ENCODE results near the gene ANAPC16. TPM values are rescaled to one million over a fixed set of nuclear protein-coding genes. Genes with fewer than 3 reads are reported as not detected.
"Not testable (repeated sequence)": the region's sequence is repeated elsewhere in the genome, so short reads cannot be mapped to it uniquely, and the experiment has no call there.

Gene ANAPC16
- total RNA-seq, 1 donor from 2014 or later: 239 TPM

DNA sequence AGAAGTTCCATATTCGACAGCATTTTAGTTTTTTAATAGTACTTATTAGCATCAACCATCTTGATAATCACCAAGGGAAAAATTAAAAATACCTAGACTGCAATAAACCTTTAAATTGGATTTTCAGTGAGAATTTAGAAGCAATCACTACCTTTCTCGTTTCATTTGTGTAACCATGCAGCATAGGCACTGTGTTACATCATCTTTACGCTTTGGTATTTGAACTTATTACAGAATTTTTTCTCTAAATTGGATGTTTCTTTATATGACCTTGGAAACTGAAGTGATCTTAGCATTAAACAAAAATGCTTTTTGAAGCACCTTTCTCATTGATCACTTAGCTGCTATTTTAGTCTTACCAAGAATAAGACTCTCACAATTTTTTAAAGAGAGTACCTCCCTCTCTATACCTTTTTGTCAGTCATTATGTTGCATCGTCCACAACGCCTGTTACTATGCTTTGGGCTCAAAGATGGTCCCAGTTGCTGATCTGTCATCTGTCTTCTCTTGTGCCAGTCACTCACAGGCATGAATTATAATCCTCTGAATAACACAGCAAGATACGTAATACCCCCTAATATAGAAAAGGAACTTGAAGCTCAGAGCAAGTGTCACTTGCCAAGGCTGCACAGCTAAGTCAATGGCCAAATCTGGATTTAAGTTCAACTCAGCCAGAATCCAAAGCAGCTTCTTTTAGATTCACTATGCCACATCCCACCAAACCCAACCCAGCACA, 19.9 kb downstream of the ANAPC16 start:
- intact Hi-C loops (cut with DNase I): no loop called here

DNA sequence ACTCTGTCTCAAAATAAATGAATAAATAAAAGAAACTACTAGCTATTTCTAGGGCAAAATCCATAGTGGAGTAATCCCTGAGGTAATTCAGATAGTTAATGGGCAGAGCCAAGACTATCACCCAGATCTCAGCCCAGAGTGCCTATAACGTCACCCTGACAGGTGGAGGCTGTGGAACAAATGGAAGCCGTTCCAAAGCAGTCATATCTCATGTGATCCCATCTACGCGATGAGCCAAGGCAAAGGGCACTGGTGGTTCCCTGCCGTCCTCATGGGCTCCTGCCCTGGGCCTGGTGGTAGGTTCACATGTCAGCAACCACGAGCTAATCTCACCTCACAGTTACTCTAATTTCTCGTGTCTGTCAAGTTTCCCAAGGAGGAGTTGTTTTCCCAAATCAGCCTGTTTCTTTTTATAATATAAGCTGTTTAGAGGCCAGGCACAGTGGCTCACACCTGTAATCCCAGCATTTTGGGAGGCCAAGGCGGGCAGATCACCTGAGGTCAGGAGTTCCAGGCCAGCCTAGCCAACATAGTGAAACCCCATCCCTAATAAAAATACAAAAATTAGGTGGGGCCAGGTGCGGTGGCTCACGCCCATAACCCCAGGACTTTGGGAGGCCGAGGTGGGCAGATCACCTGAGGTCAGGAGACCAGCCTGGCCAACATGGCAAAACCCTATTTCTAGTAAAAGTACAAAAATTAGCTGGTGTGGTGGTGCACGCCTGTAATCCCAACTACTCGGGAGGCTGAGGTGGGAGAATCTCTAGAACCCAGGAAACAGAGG, 22.8 kb downstream of the ANAPC16 start:
- DNase-seq (ENCODE audit: missing footprints) (no peak), ATAC-seq (no peak)
- intact Hi-C loops (cut with DNase I): no loop called here

More for the DNA sequence above, 19.9 kb downstream of the ANAPC16 start:
- ATAC-seq (peak; percentile 58), DNase-seq (ENCODE audit: missing footprints) (no peak)

DNA sequence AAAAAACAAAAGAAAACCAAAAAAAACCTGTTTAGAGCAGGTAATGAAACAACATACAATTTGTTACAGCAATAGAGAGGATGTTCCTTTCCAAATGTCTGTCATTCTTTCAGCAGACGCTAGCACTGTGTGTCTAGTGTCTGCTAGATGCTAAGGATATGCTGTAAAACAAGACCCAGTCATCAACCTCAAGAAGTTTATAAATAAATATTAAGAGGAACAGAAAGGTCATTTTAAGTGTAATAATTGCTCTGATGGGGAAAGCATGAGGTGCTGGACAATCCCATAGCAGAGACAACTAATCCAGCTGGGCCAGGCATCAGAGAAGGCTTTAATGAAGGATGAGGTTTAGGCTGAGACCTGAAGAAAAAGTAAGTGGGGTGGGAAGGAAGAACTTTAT, 23.6 kb downstream of the ANAPC16 start:
- intact Hi-C loops (cut with DNase I): no loop called here
- no peak for ATAC-seq

DNA sequence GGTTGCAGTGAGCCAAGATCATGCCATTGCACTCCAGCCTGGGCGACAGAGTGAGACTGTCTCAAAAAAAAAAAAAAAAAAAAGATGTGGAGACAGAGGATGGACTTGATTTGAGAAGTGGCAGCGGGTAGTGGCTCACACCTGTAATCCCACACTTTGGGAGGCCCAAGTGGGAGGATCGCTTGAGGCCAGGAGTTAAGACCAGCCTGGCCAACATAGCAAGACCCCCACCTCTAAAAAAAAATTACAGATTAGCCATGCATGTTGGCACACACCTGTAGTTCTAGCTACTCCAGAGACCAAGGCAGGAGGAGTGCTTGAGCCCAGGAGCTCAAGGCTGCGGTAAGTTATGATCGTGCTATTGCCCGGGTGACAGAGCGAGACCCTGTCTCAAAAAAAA, 24.6 kb downstream of the ANAPC16 start:
- intact Hi-C loops (cut with DNase I): loop anchor here (10.0 kb wide), 1 partner anchor 276 kb away; the partner anchor contains the start of gene CHST3
- ATAC-seq (no peak), DNase-seq (ENCODE audit: missing footprints) (no peak)

More for the DNA sequence above, 23.6 kb downstream of the ANAPC16 start:
- no peak for DNase-seq (ENCODE audit: missing footprints)

DNA sequence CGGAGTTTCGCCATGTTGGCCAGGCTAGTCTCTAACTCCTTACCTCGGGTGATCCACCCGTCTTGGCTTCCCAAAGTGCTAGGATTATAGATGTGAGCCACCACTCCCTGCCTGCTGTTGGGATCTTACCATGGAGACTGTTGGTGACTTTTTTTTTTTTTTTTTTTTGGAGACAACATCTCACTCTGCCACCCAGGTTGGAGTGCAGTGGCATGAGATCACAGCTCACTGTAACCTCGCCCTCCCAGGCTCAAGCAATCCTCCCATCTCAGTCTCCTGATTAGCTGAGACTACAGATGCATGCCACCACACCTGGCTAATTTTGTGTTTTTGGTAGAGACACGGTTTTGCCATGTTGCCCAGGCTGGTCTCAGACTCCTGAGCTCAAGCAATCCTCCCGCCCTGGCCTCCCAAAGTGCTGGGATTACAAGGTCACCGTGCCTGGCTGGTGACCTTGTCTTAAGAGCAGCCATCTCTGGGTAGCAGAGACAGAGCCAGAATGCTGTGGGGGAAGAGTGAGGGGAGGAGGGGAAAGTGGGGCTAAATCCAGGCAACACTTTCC, 26.0 kb downstream of the ANAPC16 start:
- ATAC-seq: no peak
- intact Hi-C loops (cut with DNase I): loop anchor here (10.0 kb wide), 1 partner anchor 277 kb away; the partner anchor contains the start of gene CHST3

DNA sequence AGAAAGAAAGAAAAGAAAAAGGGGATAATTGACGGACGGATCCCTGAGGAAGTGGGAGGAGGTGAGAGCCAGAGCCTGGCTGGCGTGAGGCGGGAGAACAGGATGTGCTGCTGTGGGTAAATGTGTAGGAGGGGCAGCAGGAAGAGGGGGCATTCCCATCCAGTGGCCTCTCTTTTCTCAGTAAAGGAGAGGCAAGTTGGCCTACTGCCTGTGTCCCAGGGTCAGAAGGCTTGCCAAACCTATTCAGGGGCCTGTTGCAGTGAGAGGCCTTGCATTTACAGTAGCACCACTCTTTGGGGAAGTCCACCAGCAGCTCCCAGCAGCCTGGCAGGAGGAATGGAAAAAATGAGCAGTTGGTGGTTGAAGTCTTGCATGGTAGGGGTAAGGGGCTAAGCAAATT, 26.9 kb downstream of the ANAPC16 start:
- peak; percentile 76 for DNase-seq (ENCODE audit: missing footprints)
- intact Hi-C loops (cut with DNase I): loop anchor here (10.0 kb wide), 1 partner anchor 278 kb away; the partner anchor contains the start of gene CHST3
- ATAC-seq: peak; percentile 75

More for the DNA sequence above, 26.0 kb downstream of the ANAPC16 start:
- no peak for DNase-seq (ENCODE audit: missing footprints)

DNA sequence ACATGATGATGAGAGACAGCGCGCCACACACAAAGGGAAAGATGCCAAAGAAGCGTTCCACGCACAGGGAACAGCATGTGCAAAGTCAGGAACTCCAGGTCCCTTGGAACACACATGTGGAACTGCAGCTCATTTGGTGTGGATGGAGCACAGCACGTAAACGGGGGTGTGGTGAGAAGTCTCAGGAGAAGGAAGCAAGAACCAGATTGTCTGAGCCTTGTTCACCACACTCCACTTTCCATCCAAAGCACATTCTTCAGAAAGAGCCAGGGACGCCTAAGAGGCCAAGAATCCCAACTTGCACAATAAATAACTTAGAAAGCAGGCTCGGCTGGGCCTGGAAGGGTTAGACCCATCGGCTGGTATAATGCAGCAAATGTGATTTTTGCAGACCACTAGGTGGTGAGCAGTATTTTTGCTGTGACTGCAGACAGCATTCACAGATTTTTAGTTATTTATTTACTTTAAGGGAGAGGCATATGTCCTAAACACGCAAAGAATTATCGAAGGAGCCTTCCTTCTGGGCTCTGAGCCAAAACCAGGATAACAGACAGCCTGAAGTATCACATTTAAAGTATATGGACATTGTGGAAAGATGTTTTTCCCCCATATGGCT, 28.1 kb downstream of the ANAPC16 start:
- peak; percentile 77 for DNase-seq (ENCODE audit: missing footprints)

DNA sequence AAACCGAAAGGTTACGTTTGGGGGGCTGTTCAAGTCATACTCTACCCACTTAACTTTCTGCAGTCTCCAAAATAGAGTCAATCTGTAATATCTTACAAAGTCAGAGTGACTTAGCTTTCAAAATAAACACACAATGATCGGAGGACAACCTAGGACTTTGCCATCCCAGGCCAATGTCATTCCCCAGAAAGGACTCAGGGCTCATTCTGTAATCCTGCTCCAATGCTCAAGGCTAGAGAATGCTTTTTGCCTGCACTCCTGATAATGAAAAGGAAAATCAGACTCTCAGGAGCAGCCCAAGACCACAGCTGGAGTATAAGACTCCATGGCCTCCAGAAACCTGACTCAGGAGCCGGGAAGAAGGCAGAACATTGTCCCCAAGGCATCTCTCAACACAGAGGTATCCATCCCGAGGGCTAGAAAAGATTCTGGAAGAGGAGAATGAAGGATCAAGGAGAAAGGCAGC, 28.8 kb downstream of the ANAPC16 start:
- intact Hi-C loops (cut with DNase I): loop anchor here (10.0 kb wide), 1 partner anchor 280 kb away; the partner anchor contains the start of gene CHST3
- ATAC-seq: no peak
- no peak for DNase-seq (ENCODE audit: missing footprints)

More for the DNA sequence above, 28.1 kb downstream of the ANAPC16 start:
- intact Hi-C loops (cut with DNase I): loop anchor here (10.0 kb wide), 1 partner anchor 279 kb away; the partner anchor contains the start of gene CHST3
- ATAC-seq: peak; percentile 71

DNA sequence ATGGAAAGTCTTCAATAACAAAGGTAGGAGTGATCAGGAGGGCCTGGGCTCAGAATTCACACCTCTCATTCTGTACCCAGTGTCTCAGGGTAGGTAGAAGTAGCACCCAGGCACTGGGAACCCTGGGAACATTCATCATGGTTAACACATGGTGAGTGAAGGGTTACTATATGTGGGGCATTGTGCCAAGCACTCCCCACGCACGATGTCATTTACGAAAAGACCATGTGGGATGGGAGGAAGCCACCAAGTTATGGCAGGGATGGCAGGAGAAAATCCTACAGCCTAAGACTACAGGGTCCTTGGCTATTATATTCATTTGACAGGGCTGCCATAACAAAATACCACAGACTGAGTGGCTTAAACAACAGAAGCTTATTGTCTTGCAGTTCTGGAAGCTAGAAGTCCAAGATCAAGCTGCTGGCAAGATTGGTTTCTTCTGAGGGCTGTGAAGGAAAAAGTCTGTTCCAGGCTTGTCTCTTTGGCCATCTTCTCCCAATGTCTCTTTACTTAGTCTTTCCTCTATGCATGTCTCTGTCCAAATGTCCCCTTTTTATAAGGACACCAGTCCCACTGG, 30.2 kb downstream of the ANAPC16 start:
- DNase-seq (ENCODE audit: missing footprints) (no peak), ATAC-seq (no peak)
- intact Hi-C loops (cut with DNase I): loop anchor here (10.0 kb wide), 1 partner anchor 281 kb away; the partner anchor contains the start of gene CHST3

DNA sequence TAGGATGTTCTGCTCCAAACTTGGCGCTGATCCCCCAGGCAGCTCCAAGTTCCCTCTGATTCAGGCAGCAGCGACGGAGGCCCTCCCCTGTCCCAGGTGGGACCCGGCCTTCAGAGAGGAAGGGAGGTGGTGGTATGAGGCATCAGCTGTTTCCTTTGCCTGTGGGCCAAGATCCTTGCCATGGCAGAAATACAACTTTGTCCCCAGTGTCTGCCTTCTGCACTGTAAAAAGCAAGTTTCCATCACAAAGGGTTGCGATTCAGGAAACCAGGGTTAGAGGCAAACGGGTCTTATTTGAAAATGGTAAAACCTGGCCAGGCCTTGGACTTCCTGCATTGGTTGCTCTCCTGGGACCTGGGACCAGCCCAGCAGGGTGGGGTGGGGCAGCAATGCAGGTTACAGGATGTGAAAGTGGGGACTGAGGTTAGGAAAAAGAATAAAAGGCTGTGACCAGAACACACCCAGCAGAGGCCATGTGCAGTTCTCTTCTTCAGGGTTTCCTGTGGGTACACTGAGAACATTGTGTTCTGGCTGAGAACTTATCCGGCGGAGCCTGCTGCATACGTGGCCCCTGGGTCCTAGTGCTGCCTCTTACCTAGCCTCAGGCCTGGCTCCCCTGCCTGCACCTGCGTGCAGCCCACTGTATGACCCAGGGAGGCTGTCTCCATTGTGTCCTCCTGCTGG, 32.8 kb downstream of the ANAPC16 start:
- ATAC-seq: peak; percentile 85
- peak; percentile 89 for DNase-seq (ENCODE audit: missing footprints)
- intact Hi-C loops (cut with DNase I): loop anchor here (2.0 to 10.0 kb wide), 3 partner anchors 24 to 284 kb away; partner anchors contain the start of genes CHST3 and DDIT4

DNA sequence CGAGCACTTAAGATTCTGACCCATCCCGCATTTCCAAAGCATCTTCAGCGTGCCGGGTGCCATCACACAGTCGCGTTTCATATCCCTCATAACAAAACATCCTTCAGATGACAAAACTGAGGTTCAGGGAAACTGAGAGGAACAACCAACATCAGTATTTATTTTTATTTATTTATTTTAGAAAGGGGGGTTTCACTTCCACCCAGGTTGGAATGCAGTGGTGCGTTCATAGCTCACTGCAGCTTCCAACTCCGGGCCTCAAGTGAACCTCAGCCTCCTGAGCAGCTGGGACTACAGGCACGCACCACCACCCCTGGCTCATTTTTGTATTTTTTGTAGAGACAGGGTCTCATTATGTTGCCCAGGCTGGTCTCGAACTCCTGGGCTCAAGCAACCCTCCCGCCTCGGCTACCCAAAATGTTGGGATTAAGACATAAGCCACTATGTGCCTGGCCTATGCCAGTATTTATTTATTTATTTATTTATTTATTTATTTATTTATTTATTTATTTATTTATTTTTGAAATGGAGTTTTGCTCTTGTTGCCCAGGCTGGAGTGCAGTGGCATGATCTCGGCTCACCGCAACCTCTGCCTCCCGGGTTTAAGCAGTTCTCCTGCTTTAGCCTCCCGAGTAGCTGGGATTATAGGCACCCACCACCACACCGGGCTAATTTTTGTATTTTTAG, 33.5 kb downstream of the ANAPC16 start:
- peak; percentile 27 for DNase-seq (ENCODE audit: missing footprints)
- ATAC-seq: not testable (repeated sequence)
- intact Hi-C loops (cut with DNase I): loop anchor here (2.0 to 10.0 kb wide), 3 partner anchors 23 to 285 kb away; partner anchors contain the start of genes CHST3 and DDIT4

DNA sequence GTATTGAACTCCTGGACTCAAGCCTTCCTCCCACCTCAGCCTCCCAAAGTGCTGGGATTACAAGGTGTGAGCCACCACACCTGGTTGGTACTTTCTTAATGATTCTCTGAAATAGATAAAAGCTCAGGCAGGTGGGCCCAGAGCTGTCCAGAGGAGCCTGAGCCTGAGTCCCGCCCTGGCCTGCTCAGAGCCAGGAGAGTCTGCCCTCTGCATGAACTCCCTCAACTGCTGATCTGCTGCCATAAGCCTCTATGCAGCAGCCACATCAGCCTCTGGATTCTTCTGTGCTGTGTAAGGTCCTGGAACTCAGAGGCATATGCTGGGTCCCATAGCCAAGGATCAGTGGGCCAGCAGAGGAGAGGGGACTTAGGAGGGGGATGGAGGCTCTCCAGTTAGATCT, 34.9 kb downstream of the ANAPC16 start:
- intact Hi-C loops (cut with DNase I): no loop called here
- ATAC-seq: peak; percentile 59
- DNase-seq (ENCODE audit: missing footprints): peak; percentile 83

DNA sequence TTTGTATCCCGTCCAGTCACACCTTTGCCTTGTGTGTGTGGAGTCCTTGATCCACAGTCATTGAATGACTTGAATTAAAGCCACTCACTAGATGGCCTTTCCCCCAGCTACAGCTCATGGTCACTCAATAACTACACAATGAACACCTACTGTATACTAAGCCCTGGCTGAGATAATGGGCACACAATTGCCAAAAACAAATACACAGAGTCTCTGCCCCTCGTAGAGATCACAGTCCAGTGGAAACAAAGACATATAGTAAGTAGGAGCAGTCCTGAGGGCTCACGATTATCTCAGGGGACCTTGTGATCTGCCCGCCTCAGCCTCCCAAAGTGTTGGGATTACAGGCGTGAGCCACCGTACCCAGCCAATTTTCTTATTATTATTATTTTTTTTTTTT, 35.8 kb downstream of the ANAPC16 start:
- no peak for DNase-seq (ENCODE audit: missing footprints)
- intact Hi-C loops (cut with DNase I): no loop called here
- no peak for ATAC-seq

DNA sequence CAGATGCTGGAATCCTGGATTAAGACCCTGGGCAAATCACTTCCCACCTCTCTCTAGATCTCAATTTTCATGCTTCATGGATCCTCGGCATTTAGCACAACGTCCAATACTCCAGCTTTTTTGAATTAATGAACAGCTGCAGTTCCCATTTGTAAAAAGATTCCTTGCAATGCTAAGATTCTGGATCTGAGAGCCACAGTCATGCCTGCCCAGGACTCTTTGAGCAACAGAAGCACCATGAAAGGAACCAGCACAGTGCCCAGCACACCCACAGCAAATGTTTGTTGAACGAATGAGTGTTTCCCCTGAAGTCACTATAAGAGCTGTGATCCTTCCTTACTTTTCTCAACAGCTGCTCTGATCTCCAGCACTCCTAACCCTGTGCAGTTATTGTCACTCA, 37.2 kb downstream of the ANAPC16 start:
- DNase-seq (ENCODE audit: missing footprints) (no peak), ATAC-seq (no peak)
- intact Hi-C loops (cut with DNase I): no loop called here

DNA sequence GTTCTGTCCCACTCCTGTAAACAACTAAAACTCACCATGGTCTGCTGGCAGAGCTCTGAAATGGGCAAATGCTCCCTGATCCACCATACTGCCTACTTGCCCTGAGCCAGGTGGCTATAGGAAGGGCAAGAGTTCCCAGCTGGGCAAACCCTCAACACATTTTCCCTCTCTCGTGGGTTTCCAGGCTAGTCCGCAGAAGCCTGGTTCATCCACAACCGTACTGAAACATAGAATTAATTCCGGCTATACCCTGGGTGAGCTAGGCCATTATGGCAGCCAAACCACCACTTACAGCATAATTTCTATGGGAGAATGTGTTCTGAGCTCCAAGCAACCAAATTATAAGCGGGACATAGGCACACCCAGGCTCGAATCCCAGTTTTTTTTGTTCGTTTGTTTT, 37.8 kb downstream of the ANAPC16 start:
- intact Hi-C loops (cut with DNase I): no loop called here
- ATAC-seq: no peak
- DNase-seq (ENCODE audit: missing footprints): no peak

DNA sequence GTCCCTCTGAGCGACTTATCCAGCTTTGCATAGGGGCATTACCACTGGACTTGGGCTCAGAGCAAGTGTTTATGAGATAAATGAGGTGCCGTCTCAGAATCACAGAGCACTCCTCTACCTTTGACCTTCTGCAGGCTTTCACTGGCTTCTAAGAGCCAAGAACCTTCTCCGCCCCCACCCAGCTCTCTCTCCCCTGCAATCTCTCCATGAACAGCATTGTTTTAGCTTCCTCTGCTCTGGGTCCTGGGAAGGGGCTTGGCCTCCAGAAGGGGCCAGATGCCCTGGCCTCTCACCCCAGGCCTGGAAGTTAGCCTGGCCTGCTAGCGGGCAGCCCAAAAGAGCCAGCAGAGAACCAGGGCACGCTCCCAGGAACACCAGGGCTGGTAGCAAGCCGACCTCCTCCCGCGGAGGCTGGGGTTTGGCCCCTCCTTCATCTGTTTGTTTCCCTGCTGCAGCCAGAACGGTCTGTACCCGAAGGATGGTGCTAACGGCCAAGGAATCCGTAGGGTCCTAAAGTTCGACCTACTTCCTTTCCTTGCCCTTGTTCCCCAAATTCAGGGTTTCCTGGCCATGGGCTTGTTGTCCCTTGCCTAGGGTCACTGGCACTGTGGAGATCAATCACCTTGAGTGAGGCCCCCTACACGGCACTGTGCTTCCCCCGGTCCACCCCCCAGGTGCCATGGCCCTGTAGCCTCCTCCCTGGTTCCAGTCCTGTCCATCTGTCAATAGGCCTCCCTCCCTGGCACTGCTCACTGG, 39.2 kb downstream of the ANAPC16 start:
- peak; percentile 93 for DNase-seq (ENCODE audit: missing footprints)
- intact Hi-C loops (cut with DNase I): no loop called here
- peak; percentile 91 for ATAC-seq
